GM21447 (cell line): ENCODE data around the gene CPE.

Experiments used
- ATAC-seq: cut with Tn5 transposase; IDR thresholded peaks from one replicate; pipeline ENCODE4 v1.9.1; 2021; ENCODE audit not compliant: unreplicated experiment

Gene CPE

DNA sequence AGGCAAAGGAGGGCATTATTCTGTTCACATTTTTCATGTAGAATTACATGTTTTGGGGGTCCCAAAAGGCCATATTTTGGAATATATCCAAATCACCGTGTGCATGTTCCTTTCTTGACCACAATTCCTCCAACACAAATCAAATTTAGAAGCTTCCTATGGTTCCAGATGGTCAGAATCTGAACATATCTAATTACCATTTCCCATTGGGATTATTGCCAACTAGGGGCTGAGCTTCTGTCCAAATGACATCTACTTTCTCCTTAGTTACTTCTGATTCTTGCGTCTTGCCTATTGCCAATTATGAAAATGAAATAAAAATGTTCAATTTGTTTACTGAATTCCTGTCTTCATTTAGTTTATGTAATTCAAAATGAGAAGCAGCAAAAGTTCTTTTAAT, 163.7 kb downstream of the CPE start:
- ATAC-seq: no peak
